Endothelial cell of umbilical vein (primary cell): ENCODE data around the gene GSTO2.

Experiments
- CTCF ChIP-seq, 2 donors: IDR thresholded peaks; 1 replicate in 1 of 2; 2 replicates in 1 of 2; pipeline ENCODE4 v1.5.1; 2011; ENCODE audit warnings: low read length in 2 of 2, mild to moderate bottlenecking in 2 of 2, moderate library complexity in 2 of 2, control low read depth in 1 of 2, inconsistent platforms in 1 of 2, low read depth in 1 of 2; ENCODE audit not compliant: insufficient read depth in 1 of 2; ENCODE audit errors: extremely low read depth in 1 of 2
- EZH2 ChIP-seq: IDR thresholded peaks from 2 replicates; pipeline ENCODE4 v1.6.1; 2012; ENCODE audit warnings: borderline replicate concordance, low read depth, mild to moderate bottlenecking, moderate library complexity, low read length, inconsistent platforms; ENCODE audit not compliant: severe bottlenecking
- FOS ChIP-seq: IDR thresholded peaks from 2 replicates; pipeline ENCODE4 v1.6.1; 2011; ENCODE audit warnings: mild to moderate bottlenecking, low read length, moderate library complexity, borderline replicate concordance; ENCODE audit not compliant: insufficient read depth
- GATA2 ChIP-seq: IDR thresholded peaks from 2 replicates; pipeline ENCODE4 v1.7.0; 2011; ENCODE audit warnings: low read depth, mild to moderate bottlenecking, moderate library complexity, mixed read lengths, low read length; ENCODE audit not compliant: insufficient read length, insufficient read depth
- JUN ChIP-seq: IDR thresholded peaks from 2 replicates; pipeline ENCODE4 v1.6.1; 2011; ENCODE audit warnings: borderline replicate concordance, low read depth; ENCODE audit not compliant: insufficient read length, insufficient read depth
- MAX ChIP-seq: IDR thresholded peaks from 2 replicates; pipeline ENCODE4 v1.6.1; 2011; ENCODE audit not compliant: insufficient read depth, insufficient read length
- MYC ChIP-seq: IDR thresholded peaks from one replicate; pipeline ENCODE4 v1.6.1; 2011; ENCODE audit warnings: mild to moderate bottlenecking, low read depth, low read length
- POLR2A ChIP-seq: IDR thresholded peaks from 2 replicates; pipeline ENCODE4 v1.6.1; 2012; ENCODE audit warnings: low read depth, mild to moderate bottlenecking, control low read depth, low read length
- POLR2AphosphoS5 ChIP-seq: IDR thresholded peaks from 2 replicates; pipeline ENCODE4 v1.6.1; 2012; ENCODE audit warnings: low read depth, mild to moderate bottlenecking, control low read depth, low read length, moderate library complexity; ENCODE audit not compliant: insufficient read depth

- TF ChIP-seq CTCF (IDR thresholded peaks at IDR 0.05; ENCODE audit: extremely low read depth in 1 of 2, insufficient read depth in 1 of 2, low read depth in 1 of 2, low read length in 2 of 2) (no peak), EZH2 (no peak), GATA2 (no peak), POLR2A (no peak), POLR2AphosphoS5 (no peak), MAX (no peak), JUN (no peak), FOS (no peak), MYC (no peak)
Measured at GRCh38 chr10:104326991-104327610, 58.1 kb downstream of the GSTO2 start.
